GM10266 (cell line): ENCODE data around the gene CD63.

ENCODE experiments used
- DNase-seq: peaks from one replicate; pipeline ENCODE4 v3.0.0; 2012; ENCODE audit errors: extremely low spot score
- TF ChIP-seq, protein P1 (sequence below): IDR thresholded peaks from 2 replicates; pipeline ENCODE4 v1.5.1; 2012; ENCODE audit warnings: mild to moderate bottlenecking, low read depth; ENCODE audit not compliant: control insufficient read depth, insufficient read depth; ENCODE audit errors: missing control alignments

Gene CD63

DNA sequence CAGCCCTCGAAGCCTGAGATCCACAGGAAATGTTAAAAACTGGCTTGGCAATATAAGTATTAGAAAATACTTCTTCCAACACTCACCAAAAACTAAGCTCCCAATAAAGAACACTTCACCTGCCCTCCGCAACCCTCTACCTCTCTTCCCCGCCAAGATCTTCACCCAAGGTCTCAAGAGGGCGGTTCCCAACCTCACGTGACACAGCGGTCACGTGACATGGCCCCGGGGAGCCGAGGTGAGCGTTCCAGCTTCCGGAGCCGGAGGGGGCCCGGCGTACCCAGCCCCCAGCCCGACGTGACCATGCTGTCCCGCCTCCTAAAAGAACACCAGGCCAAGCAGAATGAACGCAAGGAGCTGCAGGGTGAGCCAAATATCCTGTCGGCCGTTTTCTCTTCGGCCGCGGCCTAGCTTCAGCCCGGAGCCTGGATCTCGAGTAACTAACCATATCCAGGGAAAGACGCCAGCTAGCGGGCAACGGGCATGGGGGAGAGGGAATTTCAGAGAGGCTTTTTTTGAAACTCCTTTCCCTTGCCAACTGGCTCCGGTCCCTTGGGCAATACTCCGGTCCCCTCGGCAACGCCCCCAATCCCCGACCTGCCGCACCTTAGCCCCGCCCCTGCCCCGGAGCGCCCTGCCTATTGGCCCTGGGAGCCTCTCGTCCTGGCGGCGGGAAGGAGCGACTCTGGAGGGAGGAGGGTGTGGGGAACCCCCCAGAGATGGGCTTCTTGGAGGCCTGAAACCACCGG, 12.8 kb downstream of the CD63 start, which contains the start of gene BLOC1S1:
BLOC1S1 (plus strand) TSS at position 214 of the 749 bp plus-strand sequence; CDS start at position 220, 6 bp downstream.
- DNase-seq, result peak; percentile 95

DNA sequence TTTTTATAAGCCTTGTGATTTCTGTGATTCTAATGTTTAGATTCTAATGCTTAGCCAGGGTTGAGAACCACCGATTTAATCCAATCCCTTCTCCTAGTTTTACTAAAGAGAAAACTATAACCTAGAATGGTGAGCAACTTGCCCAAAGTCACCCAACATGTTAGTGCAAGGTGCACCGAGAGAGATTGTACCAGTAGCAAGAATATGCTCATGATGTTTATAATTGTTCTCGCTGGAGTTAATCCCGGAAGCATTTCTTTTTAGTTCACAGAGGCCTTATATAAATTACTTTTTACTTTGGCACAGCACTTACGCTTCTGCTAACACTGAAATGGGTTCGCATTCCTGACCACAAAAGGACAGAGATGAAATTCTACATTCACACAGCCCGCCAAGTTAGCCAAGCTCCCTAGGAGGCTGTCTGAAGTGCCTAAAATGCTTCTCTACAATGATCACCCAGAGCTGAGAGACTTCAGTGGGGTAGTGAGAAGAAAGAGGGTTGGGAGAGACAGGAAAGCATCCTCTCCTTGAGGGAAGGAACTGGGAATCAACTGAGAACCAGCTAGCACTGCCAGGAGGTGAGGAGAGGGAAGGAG, 13.5 kb downstream of the CD63 start:
- no peak for DNase-seq
- TF ChIP-seq, protein P1, sequence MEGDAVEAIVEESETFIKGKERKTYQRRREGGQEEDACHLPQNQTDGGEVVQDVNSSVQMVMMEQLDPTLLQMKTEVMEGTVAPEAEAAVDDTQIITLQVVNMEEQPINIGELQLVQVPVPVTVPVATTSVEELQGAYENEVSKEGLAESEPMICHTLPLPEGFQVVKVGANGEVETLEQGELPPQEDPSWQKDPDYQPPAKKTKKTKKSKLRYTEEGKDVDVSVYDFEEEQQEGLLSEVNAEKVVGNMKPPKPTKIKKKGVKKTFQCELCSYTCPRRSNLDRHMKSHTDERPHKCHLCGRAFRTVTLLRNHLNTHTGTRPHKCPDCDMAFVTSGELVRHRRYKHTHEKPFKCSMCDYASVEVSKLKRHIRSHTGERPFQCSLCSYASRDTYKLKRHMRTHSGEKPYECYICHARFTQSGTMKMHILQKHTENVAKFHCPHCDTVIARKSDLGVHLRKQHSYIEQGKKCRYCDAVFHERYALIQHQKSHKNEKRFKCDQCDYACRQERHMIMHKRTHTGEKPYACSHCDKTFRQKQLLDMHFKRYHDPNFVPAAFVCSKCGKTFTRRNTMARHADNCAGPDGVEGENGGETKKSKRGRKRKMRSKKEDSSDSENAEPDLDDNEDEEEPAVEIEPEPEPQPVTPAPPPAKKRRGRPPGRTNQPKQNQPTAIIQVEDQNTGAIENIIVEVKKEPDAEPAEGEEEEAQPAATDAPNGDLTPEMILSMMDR, result no peak

More for the DNA sequence above, 12.8 kb downstream of the CD63 start, which contains the start of gene BLOC1S1:
- TF ChIP-seq, protein P1, result no peak

DNA sequence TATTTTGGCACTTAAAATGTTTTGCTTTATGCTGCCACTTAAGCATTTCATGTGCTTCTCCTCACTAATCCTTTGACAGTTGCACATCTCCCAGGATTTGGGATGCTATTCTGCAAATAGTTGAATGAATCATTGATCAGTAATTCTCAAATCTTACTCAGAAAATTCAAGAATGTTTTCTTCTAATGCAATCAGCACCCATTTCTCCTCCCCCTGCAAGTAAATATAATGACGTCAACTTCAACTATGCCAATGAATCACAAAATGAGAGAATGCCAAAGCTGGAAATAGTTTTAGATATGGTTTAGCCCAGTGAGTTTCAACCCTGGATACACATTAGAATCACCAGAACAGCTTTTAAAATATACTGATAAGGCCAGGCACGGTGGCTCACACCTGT, 15.1 kb downstream of the CD63 start:
- DNase-seq, result no peak
- TF ChIP-seq, protein P1, result no peak

DNA sequence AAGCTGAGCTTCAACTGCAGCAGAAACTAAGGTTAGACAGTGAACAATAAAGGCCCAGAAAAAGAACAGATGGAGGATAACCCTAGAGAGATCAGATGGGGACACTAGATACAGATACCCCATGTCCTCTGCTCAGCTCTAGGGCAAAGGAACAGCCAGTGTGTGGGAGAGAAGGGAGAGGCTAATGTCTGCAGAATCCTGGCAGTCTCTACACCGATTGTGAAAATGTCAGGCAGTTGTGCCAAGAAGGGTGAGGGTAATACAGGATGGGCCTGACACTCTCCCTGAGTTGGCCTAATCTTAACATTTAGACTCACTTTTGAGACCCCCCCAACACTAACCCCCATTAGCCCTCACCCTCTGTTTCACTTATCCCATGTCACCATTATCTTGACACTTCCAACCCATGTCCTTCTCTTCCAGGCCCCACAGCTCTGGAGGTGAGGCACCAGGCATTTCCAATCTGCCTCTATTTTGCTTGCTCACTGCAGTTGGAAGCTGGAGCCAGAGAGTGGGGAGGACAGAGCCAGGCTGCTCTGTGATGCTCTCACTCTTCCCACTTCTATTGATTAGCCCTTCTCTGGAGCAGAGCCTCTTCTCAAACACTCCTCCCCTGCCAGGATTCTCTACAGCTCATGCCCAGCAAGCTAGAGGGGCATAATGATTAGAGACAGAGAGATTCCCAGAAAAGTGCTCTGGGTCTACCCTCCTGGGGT, 16.0 kb downstream of the CD63 start:
- TF ChIP-seq, protein P1, result no peak
- no peak for DNase-seq

DNA sequence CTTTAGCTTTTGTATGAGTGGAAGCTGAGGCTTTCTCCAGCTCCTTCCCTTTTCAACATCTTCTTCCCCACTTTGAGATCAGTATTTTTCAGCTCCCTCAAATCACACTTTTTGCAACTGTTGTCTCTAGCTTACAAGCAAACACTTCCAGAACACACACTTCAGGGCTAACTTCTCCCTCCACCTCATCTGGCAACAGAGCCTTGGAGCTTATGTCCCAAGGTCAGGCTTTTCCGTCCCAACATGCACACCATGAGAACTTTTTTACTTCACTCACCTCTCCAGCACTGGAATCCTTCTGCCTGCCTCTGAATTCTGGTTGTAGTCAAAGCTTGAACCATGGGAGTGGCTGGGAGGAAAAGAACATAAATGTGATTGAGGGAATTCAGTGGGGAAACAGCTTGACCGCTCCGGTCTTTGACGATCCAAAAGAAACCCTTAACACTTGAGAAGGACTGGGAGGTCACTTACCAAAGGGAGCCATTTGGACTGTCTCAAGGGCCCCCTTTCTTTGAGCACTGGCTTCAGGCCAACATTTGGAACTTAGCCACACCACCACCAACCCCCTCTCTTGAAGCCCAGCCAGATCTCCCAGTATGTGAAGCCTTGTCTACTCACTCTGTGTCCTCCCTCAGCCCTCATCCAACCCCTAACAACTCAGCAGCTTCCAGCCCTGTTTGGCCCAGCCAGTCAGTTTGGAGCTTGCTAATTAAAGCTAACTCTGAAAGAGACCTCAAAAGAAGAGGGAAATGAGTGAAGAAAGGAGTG, 16.8 kb downstream of the CD63 start:
- DNase-seq, result no peak
- TF ChIP-seq, protein P1, result no peak

DNA sequence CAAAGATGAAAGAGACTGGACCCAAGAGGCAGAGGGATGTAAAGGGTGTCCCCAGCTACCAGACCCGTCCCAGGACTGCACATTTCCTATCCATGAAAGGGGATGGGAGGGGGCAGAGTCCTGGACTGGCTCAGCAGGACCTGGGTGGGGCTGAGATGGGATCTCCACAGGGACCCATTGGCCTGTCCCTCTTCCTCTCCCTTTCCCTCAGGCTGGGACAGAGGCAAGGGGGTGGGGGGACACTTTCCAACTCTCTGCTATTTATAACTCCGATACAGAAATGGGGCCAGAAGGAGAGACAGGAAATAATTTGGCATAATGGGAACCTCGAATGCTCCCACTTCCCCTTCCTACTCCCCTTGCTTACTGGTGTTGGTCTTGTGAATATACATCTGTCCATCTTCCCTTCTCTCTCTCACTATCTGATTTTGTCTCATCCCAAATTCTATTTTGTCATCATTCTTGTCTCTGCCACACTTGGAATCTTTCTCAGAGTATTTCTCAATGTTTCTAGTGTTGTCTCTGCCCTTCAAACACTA, 20.0 kb downstream of the CD63 start:
- no peak for DNase-seq
- TF ChIP-seq, protein P1, result no peak
